ENCODE results near the gene CLSTN2.

Gene CLSTN2

DNA sequence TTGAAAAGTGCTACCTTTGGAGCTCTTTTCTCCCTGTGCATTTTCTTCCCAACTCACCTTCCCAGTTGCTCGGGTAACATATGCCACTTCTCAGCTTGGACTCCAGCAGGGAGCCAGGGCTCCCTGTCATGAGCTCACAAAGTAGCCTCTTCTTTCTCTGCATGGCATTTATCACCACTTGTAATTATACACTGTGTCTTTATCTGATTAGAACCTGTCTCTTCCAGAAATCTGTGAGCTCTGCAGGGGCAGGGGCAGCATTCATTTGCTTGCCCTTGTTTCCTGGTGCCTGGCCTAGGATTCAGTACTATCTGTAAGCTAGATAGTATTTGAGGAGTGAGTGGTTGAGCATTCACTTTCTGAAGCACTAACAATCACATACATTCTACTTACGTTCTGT lies 100.9 kb downstream of the CLSTN2 start:
- FAIRE-seq (no peak), DNase-seq (ENCODE audit: insufficient read length, low spot score) (no peak)

DNA sequence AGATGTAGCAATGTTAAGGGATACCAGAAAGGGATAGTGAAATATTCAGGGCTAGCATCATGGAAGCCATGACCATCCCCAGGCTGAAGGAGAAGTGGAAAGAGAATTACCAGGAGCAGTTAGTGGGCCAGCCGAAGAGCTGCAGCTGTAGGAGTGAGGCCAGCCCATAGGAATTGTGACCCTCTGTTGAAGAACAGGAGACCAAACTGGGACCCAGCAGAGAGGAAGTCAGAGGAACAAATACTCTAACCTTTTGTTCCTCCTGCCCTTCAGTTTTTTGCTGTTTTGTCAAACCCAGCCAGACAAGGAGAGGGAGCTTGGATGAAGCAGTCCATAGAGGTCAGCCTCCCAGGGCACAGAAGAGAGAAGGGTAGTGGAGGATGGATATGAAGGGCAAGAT lies 115.4 kb downstream of the CLSTN2 start:
- DNase-seq (ENCODE audit: insufficient read length, low spot score) (no peak), FAIRE-seq (no peak)

DNA sequence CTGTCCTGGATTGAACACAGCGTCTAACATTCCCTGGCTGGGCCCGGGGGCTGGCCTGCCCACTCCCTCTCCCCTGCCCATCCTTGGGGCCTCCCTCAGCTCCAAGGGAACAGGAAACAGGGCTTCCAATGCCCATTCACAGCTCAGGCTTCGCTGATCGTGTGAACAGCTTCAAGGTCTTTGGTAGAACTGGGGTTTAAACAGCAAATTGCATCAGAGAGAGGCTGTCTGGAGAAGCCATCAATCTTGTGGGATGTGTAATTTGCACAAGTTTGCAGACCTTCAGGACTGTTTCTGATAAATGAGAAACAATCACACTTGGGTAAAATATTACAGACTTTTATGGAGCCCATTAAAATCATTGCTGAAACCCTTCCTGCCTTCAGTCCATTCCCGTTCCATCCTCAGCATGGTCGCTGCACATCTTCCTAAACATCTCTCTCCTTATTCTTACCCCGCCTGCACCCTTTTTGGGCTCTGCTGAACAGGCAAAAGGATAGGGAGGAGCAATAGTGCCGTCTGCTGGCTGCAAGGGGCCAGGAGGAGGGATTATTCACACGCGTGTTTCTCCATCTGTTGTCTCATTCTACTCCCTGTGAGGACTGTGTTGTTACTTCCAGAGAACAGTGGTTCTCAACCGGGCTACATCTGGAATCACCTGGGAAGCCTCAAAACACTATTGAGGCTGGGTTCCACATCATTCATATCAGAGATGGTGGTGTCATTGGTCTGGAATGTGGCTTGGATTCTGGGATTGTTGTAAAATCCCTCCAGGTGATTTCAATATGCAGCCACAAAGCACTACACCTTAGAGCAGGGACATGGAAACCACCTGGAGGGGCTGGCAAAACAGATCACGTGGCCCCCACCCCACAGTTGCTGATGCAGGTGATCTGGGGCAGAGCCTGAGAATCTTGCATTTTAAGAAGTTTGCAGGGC lies 116.3 kb downstream of the CLSTN2 start:
- no peak for DNase-seq (ENCODE audit: insufficient read length, low spot score)
- no peak for FAIRE-seq

DNA sequence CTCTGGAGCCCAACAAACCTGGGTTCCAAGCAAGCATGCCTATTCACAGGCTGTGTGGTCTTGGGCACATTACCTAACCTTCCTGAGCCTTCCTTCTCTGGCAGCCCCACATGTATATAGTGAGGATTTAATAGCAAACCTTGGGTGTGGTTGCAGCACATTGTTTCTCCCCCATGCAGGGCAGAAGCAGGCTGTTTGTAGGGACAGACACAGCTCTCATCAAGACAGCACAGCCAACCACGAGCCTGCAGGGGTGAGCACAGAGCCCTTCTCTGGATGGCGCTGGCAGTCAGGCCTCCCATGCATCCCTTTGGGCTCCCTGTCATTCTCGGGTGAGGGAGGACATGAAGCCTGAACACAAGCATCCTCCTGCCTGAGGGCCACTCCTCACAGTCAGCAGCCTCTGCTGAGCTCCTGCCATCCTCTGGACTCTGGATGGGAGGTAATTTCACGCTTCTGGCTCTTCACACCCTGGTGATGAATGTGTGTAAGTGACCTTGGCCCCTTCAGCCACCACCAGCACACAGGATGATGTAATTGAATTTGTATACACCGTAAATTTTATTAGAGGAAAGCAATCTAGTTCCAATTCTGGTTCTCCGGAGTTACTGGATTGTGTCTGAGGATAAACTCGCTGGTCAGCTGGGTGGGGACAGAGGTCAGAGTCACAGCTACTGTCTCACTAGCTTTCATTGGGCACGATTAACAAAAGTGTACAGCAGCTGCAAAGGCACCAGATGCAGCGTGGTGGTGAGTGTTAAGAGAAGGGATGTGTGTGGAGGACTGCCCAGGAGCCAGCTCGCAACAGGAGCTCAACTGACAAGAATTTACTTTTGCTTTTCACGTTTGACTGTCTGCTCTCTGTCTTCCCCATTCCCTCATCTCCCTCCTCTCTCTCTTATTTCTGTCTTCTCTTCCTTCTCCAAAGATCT lies 118.1 kb downstream of the CLSTN2 start:
- DNase-seq (ENCODE audit: insufficient read length, low spot score) (no peak), FAIRE-seq (no peak)

DNA sequence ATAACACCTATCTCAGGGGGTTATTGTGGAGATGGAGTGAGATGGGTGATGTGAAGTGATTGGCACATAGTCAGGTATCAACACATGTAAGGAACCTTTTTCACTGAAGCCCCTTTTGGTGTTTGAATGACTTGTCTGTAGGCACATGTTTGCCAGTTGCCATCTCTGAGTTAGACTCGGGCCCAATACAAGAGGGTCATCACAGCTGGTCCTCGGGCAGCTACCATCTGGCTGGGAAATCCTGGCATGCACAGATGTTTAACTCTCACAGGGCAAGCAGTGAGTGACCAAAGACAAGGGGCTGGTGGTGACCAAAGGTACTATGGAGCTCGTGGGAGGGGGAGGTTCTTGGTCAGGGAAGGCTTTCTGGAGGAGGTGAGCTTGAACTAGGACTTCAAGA lies 118.8 kb downstream of the CLSTN2 start:
- no peak for FAIRE-seq

DNA sequence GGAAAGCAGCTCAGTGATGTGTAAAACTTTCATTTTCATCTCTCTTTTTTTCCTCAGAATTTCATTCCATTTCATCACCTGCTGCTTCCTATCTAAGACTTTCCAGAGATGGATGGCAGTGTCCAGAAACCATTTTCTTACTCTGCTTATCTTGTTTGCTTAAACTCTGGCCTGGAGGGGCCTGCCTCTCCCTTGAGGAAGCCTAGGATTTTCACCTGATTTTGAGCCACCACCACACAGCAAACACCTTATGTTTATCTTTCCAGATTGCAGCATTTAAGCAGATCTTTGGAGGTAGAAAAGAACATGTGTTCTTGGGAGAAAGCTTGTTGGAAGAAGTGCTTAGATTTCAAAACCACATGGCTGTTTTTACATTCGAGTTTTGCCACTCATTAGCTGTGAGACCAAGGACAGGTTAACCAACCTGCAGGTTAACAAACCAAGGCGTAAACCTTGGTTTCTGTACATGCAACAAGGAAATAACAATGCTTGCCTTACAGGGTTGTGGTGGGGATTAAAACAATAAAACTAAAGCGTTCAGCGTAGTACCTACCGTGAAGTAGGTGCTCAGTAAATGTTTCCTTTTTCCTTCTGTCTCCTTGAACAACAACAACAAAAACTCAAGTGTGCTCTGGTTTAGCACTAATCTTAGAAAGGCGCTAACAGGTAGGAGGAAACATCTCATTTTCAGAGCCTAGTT lies 120.3 kb downstream of the CLSTN2 start:
- DNase-seq (ENCODE audit: insufficient read length, low spot score) (no peak), FAIRE-seq (no peak)

More for the DNA sequence above, 118.8 kb downstream of the CLSTN2 start:
- DNase-seq (ENCODE audit: insufficient read length, low spot score) = no peak

DNA sequence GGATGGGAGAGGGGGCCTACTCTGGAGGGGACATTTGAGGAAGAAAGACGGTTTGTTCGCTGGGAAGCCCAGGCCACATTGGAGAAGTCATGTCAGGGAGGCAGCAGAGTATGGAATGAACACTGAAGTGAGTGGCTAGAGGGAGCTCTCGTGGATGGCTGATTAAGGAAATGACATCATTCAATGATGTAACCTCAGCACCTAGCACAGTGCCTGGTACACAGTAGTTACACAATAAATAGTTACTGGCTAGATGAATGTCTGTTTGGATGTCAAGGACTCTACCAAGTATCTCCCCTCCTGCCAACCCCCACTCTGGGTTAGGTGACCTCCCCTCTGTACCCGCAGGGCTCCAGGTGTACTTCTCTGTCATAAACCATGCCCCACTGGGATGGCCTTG lies 121.1 kb downstream of the CLSTN2 start:
- FAIRE-seq (no peak), DNase-seq (ENCODE audit: insufficient read length, low spot score) (no peak)

DNA sequence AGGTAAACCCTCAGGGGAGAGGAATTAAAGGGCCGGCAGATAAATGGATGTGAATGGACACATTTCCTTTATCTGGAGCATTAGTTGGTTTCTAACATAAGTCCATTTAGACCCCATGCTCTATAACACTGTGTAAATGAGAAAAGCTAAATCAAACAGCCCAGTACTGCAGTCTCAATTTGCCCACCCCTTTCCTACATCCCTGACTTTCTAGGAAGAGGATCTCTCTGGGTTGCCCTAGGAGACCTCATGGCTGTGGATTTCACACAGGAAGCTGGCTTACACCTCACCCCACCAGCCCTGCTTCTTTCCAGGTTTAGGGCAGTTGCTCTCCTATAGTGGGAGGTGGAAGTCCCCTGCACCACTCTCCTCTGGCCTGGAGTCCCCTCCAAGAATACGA lies 126.2 kb downstream of the CLSTN2 start:
- DNase-seq (ENCODE audit: insufficient read length, low spot score) = no peak
- FAIRE-seq = no peak

DNA sequence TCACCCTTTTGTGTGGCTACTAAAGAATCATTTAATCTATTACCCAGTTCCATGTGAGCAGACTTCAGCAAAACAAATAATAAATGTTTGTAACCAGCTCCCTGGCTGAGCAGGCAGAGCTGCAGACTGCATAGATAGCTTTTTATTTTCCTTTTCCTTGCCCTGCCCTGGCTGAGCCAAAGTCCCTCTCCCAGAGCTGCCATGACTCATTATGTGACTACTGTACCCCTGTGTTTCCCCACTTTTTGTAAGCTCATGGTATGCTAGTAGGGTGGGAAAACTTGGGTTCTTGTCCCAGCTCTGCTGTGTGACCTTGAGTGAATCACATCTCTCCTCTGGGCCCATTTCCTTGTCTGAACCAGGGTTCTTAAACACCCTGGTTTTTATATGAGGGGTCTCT lies 127.5 kb downstream of the CLSTN2 start:
- DNase-seq (ENCODE audit: insufficient read length, low spot score) (no peak), FAIRE-seq (no peak)

DNA sequence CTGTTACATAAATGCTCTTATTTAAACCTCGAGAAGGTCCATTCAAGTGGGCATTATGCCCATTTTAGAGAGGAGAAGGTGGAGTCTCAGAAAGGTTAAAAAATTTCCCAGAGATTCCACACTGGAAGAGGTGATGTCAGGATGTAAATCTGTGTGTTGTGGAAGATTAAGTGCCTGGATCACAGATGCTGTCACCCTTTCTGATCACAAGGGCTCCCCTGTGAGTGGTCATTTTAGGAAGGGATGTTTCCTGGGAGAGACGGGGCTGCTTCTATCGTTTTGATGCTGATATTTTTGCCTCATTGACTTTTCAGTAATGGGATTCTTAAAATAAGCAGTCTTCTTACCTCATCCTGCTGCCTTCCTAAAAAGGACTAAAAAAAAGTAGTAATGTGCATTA lies 132.5 kb downstream of the CLSTN2 start:
- DNase-seq (ENCODE audit: insufficient read length, low spot score) (no peak), FAIRE-seq (no peak)

DNA sequence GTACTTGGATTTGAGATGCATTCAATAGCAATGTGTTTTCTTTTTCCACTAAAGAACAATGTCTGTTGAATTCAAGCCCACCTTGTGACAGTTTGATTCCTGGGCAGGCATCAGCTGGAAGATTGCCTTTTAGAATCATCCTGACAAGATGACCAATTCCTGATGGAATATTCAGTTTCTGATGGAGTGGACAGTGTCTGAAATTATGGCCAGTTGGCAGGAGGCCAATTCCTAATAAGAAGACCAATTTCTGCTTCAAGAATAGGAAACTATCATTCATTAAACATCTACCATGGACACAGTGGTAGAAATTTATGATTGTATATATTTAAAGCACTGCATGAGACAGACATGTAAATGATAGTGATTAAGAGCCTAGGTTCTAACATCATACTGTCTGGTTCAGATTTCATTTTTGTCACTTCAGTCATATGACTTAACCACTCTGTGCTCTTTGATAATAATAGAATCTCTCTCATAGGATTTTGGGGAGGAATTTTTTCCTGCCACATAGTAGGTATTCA lies 133.6 kb downstream of the CLSTN2 start:
- FAIRE-seq (no peak), DNase-seq (ENCODE audit: insufficient read length, low spot score) (no peak)

DNA sequence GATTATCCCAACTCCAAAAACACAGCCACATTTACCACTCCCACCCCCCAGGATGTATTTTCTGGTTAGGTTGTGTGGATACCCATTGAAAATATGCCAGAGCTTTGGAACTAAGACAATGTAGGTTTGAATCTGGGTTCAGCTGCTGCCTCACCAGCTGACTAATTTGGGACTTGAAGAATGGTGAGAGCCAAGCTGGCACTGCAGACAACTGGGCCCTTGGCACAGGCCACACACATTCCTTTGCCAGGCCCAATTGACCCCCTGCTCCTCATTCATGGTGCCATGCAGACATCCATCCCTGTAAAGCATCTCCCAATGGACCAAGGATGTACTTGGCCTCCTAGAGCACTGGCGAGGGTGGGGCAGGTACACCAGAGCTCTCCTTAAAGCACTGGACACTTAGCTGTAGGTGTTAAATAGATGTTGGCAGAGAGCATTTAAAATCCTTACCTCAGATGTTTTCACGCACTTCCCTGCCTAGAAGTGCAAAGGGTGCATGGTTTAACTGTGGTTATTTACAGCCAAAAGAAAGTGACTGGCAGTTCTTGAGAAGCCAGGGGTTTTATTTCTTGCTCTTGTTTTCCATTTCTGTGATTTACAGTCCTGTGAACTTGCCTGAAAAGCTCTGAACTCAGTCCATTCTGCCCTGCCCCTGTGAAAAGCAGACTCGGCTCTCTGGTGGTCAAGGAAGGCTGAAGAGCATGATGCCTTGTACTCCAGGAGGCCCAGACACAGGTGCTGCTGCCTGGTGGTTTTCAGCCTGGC lies 138.5 kb downstream of the CLSTN2 start:
- DNase-seq (ENCODE audit: insufficient read length, low spot score) (no peak), FAIRE-seq (no peak)

DNA sequence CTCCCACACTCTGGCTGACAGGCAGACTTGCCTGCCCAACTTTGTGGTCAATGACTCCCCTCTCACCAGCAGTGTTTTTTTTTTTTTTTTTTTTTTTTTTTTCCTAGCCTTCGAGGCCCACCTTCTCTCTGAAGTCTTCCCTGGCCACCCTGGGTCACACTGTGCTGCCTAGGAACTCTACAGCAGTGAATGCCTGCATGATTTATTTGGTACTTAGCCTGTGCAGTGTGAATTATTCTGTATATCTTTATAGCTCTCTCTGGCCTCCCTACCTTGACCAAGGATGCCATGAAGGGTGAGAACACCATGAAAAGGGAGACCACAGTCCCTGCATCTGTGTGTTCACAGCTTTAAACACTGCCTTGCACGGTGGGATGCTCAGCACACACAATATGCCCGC lies 141.6 kb downstream of the CLSTN2 start:
- DNase-seq (ENCODE audit: insufficient read length, low spot score) (no peak), FAIRE-seq (no peak)

DNA sequence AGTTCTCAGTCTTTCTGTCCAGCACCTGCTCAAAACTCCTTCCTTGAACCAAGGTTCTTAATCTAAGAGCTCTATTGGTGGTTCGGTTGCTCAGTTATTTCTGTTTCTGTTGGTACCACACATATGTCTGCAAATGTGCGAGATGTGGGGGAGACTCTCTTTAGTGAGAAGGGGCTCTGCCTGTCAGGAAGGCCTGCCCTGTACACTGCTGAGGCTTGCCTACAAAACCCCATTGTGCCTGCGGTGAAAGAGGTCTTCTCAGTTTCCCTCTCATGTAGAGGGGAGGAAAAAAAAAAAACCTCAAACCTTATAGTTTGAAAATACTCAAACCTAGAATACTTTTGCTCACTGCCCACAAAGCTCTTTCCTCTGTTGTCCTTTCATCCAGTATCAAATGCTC lies 142.4 kb downstream of the CLSTN2 start:
- FAIRE-seq = no peak
- no peak for DNase-seq (ENCODE audit: insufficient read length, low spot score)

DNA sequence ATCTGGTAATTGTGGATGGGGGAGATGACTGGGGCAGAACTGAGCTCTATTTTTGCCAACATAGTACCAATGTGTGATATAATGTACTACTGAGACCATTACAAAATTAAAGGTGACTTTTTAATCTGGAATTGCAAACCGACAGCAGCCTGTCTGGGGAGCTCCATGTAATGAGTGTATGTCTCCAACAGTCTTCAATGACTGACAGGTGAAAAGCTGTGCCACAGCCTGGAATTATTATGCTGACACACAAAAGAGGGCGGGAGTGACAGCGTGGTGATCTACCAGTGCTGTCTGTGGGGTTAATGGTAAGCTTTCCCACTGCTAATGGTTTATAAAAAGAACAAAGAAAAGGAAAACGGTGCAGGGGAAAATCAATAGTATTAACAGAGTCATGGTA lies 143.4 kb downstream of the CLSTN2 start:
- no peak for FAIRE-seq
- no peak for DNase-seq (ENCODE audit: insufficient read length, low spot score)

DNA sequence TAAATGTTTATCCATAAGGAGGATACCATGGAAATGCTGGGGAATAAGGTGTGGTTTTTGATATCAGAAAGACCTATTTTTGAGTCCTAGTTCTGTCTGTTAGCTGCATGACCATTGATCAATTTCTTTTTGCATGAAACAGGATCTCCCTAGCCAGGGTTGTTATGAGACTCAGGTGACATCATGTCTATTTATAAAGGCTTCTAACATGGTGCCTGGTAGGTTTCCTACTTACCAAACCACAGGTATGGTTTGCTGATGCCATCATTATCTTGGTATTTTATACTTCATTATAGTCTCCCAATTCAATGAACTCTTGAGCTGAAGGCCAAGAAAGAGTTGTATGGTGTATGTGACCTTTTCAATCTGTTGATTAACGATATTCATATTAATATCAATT lies 144.0 kb downstream of the CLSTN2 start:
- FAIRE-seq = no peak
- DNase-seq (ENCODE audit: insufficient read length, low spot score) = no peak

DNA sequence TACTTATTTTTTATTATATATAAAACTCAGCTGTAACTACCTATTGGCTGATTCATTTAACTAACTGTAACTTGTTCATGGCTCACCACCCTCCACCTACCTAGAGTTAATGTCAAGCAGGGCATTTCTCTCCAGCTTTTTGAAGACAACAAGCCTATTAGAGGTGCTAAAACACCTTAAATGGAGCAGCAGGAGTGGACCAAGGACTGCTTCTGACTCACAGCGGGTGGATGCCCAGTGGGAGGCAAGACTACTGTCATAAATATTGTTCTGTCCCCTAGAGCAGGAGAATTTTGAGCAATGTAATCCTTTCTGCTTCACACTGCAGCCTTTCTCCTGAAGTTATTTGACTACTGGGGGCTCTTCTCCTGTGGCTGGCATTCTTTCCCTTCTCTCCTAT lies 146.9 kb downstream of the CLSTN2 start:
- DNase-seq (ENCODE audit: insufficient read length, low spot score) = no peak
- FAIRE-seq = no peak

DNA sequence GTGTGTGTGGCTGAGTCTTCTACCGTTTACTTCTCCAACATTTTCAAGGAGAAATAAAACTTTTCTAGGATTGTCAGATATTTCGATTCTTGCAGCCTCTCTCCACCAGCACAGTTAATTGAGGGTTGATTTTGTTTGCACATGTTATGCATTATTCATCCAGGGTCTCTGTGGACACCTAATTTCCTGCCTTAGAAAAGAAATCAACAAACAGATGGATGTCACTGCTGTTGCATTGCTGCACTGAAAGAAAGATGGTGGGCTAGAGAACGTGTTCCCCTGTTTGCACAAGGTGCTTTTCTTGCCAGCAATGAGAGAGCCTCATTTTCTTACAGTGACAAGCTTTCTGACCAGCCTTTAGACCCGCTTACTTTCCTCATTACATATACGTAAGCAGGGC lies 150.0 kb downstream of the CLSTN2 start:
- FAIRE-seq (no peak), DNase-seq (ENCODE audit: insufficient read length, low spot score) (no peak)

DNA sequence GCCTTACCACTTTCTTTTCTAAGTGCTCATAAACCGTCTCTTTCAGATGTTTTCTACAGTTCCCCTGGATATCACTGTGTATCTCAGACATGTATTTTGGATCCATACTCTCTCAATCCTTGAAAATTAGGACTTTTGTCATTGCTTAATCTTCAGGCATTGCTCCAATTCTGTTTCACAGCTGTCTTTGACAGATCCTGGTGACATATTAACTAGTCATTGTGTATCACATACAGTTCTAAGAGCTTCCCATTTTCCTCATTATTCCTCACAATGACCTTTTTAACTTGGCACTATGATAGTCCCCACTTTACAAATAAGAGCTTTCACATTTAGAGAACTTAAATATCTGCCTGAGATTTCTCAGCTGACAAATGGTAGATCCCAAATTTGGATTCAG lies 151.7 kb downstream of the CLSTN2 start:
- DNase-seq (ENCODE audit: insufficient read length, low spot score) (no peak), FAIRE-seq (no peak)

DNA sequence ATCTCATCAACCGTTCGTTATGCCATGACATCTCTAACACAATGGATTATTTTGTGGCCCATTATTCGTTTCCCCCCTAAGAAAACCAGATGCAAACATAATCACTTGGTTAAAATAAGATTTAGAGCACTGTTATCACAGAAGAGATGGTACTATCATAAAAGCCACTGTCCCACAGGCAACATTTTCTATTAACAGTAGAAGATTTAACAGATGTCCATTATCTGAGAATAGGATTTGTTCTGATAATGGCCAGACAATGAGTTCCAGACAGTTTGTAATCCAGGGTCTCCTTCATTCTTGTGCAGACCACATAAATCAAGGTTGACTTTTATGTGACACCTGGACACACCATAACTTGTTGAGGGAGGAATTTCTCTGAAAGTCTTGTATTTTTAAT lies 153.1 kb downstream of the CLSTN2 start:
- FAIRE-seq (no peak), DNase-seq (ENCODE audit: insufficient read length, low spot score) (no peak)

Data from HTR-8/SVneo (cell line).